Trophoblast cell (in vitro differentiated cells and primary cell): Measurements from ENCODE around the gene SOX9.
A peak's percentile ranks its signal among the peaks of the same experiment; 100 is the strongest.

Experiments
- DNase-seq, 2 donors: peaks; one replicate each; pipeline ENCODE4 v3.0.0-alpha.2; 2016
- H2AFZ ChIP-seq: 2 replicates; pipeline ENCODE4 v1.6.1; 2013; ENCODE audit warnings: low read length, moderate library complexity, mild to moderate bottlenecking; ENCODE audit not compliant: insufficient read depth, poor library complexity
- H2AK5ac ChIP-seq: 2 replicates; pipeline ENCODE4 v1.6.1; 2013; ENCODE audit warnings: mild to moderate bottlenecking, low read length
- H2BK120ac ChIP-seq: 2 replicates; pipeline ENCODE4 v1.6.1; 2013; ENCODE audit warnings: low read length, mild to moderate bottlenecking, moderate library complexity; ENCODE audit not compliant: insufficient read depth, poor library complexity
- H2BK12ac ChIP-seq: 2 replicates; pipeline ENCODE4 v1.6.1; 2013; ENCODE audit warnings: mild to moderate bottlenecking, low read length, moderate library complexity
- H2BK5ac ChIP-seq: 2 replicates; pipeline ENCODE4 v1.6.1; 2013; ENCODE audit warnings: low read length, low read depth, moderate library complexity, mild to moderate bottlenecking; ENCODE audit not compliant: poor library complexity
- H3K14ac ChIP-seq: 2 replicates; pipeline ENCODE4 v1.6.1; 2013; ENCODE audit warnings: mild to moderate bottlenecking, low read length
- H3K18ac ChIP-seq: 2 replicates; pipeline ENCODE4 v1.6.1; 2013; ENCODE audit warnings: mild to moderate bottlenecking, low read length
- H3K23ac ChIP-seq: 2 replicates; pipeline ENCODE4 v1.6.1; 2013; ENCODE audit warnings: low read length
- H3K27ac ChIP-seq: 2 replicates; pipeline ENCODE4 v1.5.1; 2013; ENCODE audit warnings: low read depth, mild to moderate bottlenecking, inconsistent platforms, low read length, moderate library complexity
- H3K27me3 ChIP-seq: 2 replicates; pipeline ENCODE4 v1.6.1; 2013; ENCODE audit warnings: inconsistent platforms, mild to moderate bottlenecking, low read length, moderate library complexity; ENCODE audit not compliant: insufficient read depth
- H3K36me3 ChIP-seq, 2 experiments: 1 replicate in 1 of 2; 2 replicates in 1 of 2; pipeline ENCODE4 v1.6.1; 2013; ENCODE audit warnings: low read length in 2 of 2, mild to moderate bottlenecking in 2 of 2, moderate library complexity in 1 of 2; ENCODE audit not compliant: insufficient read depth in 2 of 2, control insufficient read depth in 1 of 2
- H3K4ac ChIP-seq: 2 replicates; pipeline ENCODE4 v1.6.1; 2013; ENCODE audit warnings: low read depth, mild to moderate bottlenecking, low read length, moderate library complexity
- H3K4me1 ChIP-seq, 2 experiments: 1 replicate in 1 of 2; 2 replicates in 1 of 2; pipeline ENCODE4 v1.6.1; 2013; ENCODE audit warnings: low read length in 2 of 2, mild to moderate bottlenecking in 2 of 2, moderate library complexity in 1 of 2; ENCODE audit not compliant: insufficient read depth in 2 of 2, control insufficient read depth in 1 of 2
- H3K4me2 ChIP-seq: 2 replicates; pipeline ENCODE4 v1.6.1; 2013; ENCODE audit warnings: inconsistent platforms, mild to moderate bottlenecking, low read length, moderate library complexity
- H3K4me3 ChIP-seq: 2 replicates; pipeline ENCODE4 v1.5.1; 2013; ENCODE audit warnings: mild to moderate bottlenecking, low read depth, low read length, inconsistent platforms
- H3K79me1 ChIP-seq: one replicate; pipeline ENCODE4 v1.6.1; 2013; ENCODE audit warnings: low read length
- H3K79me2 ChIP-seq: 2 replicates; pipeline ENCODE4 v1.6.1; 2013; ENCODE audit warnings: low read length, mild to moderate bottlenecking; ENCODE audit not compliant: control insufficient read depth, insufficient read depth, poor library complexity
- H3K9ac ChIP-seq: 2 replicates; pipeline ENCODE4 v1.6.1; 2013; ENCODE audit warnings: mild to moderate bottlenecking, low read length
- H3K9me3 ChIP-seq: 2 replicates; pipeline ENCODE4 v1.6.1; 2013; ENCODE audit warnings: low read depth, mild to moderate bottlenecking, control low read depth, inconsistent platforms, low read length; ENCODE audit not compliant: insufficient read depth
- H4K12ac ChIP-seq: 2 replicates; pipeline ENCODE4 v1.6.1; 2013; ENCODE audit warnings: low read depth, mild to moderate bottlenecking, low read length, moderate library complexity
- H4K8ac ChIP-seq: 2 replicates; pipeline ENCODE4 v1.6.1; 2013; ENCODE audit warnings: low read depth, mild to moderate bottlenecking, low read length, moderate library complexity
- H4K91ac ChIP-seq: one replicate; pipeline ENCODE4 v1.6.1; 2013; ENCODE audit warnings: low read depth, mild to moderate bottlenecking, low read length, moderate library complexity
- WGBS: extraction: QIAGEN DNeasy Blood & Tissue Kit; methylation state at CpG from one replicate; pipeline ENCODE4 v1.1.7; 2013; ENCODE audit warnings: missing lambda C conversion rate; ENCODE audit not compliant: insufficient read length, insufficient coverage; ENCODE audit errors: extremely low coverage; 5-methylcytosine and 5-hydroxymethylcytosine counted together

SOX9 gene

DNA sequence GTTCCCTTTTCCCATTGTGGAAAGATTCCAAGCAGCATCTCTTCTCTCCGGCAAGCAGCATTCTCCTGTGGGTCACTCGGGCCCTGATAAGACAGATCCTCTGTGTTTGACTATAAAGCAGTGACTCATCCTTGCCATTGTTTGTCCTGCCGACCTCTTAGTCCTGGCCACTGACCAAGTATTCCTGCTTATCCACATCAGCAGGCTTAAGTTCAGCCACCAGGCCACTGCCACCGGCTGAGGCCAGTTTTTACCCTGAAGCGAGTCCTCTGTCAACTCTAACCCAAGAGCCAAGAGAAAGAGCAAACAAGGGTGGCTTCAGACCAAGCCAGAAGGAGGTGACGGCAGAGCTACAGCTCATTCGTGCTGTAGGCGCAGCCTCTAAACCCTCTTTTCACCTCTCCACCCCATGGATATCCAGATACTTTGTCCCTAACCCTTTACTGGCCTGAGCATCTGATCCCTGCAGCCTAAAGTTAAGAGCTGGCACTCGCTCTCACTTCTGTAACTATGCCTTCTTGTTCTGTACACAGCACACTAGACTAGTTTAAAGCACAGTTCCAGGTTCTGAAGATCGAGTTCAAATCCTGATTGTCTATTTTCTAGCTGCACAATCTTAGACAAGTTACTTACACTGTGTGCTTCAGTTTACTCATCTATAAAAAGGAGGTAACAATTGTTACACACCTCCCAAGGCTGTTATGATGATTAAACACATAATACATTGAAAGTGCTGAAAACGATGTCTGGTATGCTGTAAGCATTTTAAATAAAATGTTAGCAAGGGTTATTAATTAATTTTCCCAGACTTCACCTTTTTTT, 31.0 kb downstream of the SOX9 start:
- Histone ChIP-seq H2AK5ac (no peak overlapping the region), H3K9me3 (peaks cover 1% of the 10 kb centered on the region), H3K4me2 (no peak overlapping the region), H3K27ac (no peak overlapping the region), H3K79me1 (peaks cover 3% of the 10 kb centered on the region), H3K23ac (no peak overlapping the region), H3K4me3 (no peak overlapping the region), H3K79me2 (no peaks in the 10 kb centered on the region), H3K4ac (no peak overlapping the region), H3K4me1 (peaks cover 3 to 7% of the 10 kb centered on the region in 2 experiments), H4K8ac (no peak overlapping the region), H2BK12ac (peak overlapping the region; percentile 45), H3K18ac (no peak overlapping the region), H3K14ac (no peak overlapping the region), H4K91ac (peak overlapping the region; percentile 12), H2AFZ (no peak overlapping the region), H3K9ac (no peak overlapping the region), H3K36me3 (no peaks in the 10 kb centered on the region), H2BK5ac (no peak overlapping the region), H2BK120ac (no peak overlapping the region), H4K12ac (no peak overlapping the region), H3K27me3 (no peaks in the 10 kb centered on the region)
- WGBS, result no CpG with 5 or more reads among the region's 11 CpGs
- no peak for DNase-seq

DNA sequence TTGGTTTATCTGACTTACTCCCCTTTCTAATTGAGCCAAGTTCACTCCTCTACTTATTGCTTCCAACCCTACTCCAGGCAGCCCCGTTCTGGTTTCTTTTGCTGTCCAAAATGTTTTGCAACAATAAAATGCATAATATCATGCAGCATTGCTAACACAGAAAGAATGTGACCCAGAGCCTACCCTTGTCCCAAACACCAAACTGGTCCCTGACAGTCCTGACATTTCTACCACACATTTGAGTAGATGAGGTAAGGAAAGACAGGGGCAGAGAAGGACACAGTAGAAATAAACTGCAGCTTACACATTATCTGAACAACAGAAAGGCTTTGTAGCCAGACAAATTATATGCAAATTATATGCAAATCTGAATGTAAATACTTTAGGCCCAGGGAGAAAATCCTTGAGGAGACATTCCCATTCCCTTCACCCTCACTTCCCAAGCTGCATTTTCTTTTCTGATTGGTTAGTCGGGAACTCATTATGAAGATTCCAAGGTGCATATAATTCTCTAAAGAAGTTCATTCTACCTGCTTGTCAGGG, 31.6 kb downstream of the SOX9 start:
- Histone ChIP-seq H3K9me3 (peaks cover 1% of the 10 kb centered on the region), H3K9ac (no peak overlapping the region), H4K91ac (no peak overlapping the region), H3K27me3 (no peaks in the 10 kb centered on the region), H2BK120ac (no peak overlapping the region), H3K4me1 (peaks cover 3 to 7% of the 10 kb centered on the region in 2 experiments), H3K79me1 (peaks cover 3% of the 10 kb centered on the region), H3K4me3 (no peak overlapping the region), H3K23ac (no peak overlapping the region), H3K27ac (no peak overlapping the region), H4K8ac (no peak overlapping the region), H3K79me2 (no peaks in the 10 kb centered on the region), H3K4me2 (no peak overlapping the region), H4K12ac (no peak overlapping the region), H2BK12ac (no peak overlapping the region), H3K36me3 (no peaks in the 10 kb centered on the region), H2AK5ac (no peak overlapping the region), H3K18ac (no peak overlapping the region), H3K14ac (no peak overlapping the region), H2AFZ (no peak overlapping the region), H2BK5ac (no peak overlapping the region), H3K4ac (no peak overlapping the region)
- no CpG with 5 or more reads among the region's 2 CpGs for WGBS
- DNase-seq, result no peak

- Histone ChIP-seq H2AK5ac (no peak overlapping the region), H4K91ac (no peak overlapping the region), H3K79me2 (no peaks in the 10 kb centered on the region), H3K23ac (no peak overlapping the region), H3K9me3 (no peaks in the 10 kb centered on the region), H3K4me3 (no peak overlapping the region), H3K4me1 (no peaks in the 10 kb centered on the region), H3K18ac (no peak overlapping the region), H3K27ac (no peak overlapping the region), H3K9ac (no peak overlapping the region), H3K79me1 (no peaks in the 10 kb centered on the region), H3K4ac (no peak overlapping the region), H2BK12ac (no peak overlapping the region), H2AFZ (no peak overlapping the region), H4K12ac (no peak overlapping the region), H3K27me3 (no peaks in the 10 kb centered on the region), H3K4me2 (no peak overlapping the region), H2BK120ac (no peak overlapping the region), H2BK5ac (no peak overlapping the region), H3K14ac (no peak overlapping the region), H4K8ac (no peak overlapping the region), H3K36me3 (no peaks in the 10 kb centered on the region)
- no peak for DNase-seq
- no CpG with 5 or more reads among the region's 15 CpGs for WGBS
Measured at GRCh38 chr17:72158895-72159885, 38.4 kb downstream of the SOX9 start.

DNA sequence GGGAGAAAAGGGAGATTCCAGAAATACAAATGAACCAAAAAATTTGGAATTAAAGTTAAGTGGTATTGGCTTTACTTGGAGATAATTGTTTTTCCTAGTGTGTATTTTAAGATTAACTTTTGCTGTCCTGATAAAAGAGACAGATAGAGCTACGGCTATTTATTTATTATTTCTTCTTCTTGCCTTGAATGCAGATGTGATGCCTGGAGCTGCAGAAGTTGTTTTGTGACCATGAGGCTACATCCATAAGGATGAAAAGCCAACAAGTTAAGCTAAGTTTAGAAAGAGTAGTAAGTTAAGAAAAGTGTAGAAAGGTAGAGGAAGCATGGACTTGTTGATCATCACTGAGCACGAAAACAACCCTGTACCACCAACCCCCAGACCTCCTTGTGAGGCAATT, 41.7 kb downstream of the SOX9 start:
- no CpG with 5 or more reads among the region's 2 CpGs for WGBS
- no peak overlapping the region for H3K18ac ChIP-seq

More for the DNA sequence above, 41.7 kb downstream of the SOX9 start:
- Histone ChIP-seq H2BK120ac (no peak overlapping the region), H3K9me3 (no peaks in the 10 kb centered on the region), H3K14ac (no peak overlapping the region), H2AK5ac (no peak overlapping the region), H3K4ac (no peak overlapping the region), H3K4me3 (no peak overlapping the region), H3K4me2 (no peak overlapping the region), H4K8ac (no peak overlapping the region), H4K91ac (no peak overlapping the region), H3K27ac (no peak overlapping the region), H3K79me1 (no peaks in the 10 kb centered on the region), H3K79me2 (no peaks in the 10 kb centered on the region), H2BK5ac (no peak overlapping the region), H3K27me3 (no peaks in the 10 kb centered on the region), H3K36me3 (no peaks in the 10 kb centered on the region), H2AFZ (no peak overlapping the region), H4K12ac (no peak overlapping the region), H3K23ac (no peak overlapping the region), H3K4me1 (no peaks in the 10 kb centered on the region), H2BK12ac (no peak overlapping the region), H3K9ac (no peak overlapping the region)
- DNase-seq, result no peak
